MM.1S (cell line): Measurements from ENCODE around the gene KDM4B.

Experiments used
- CTCF ChIP-seq: fragments of 300-600 bp; sonication (generic); IDR thresholded peaks from 2 replicates; pipeline ENCODE4 v1.5.1; 2016; ENCODE audit warnings: antibody characterized with exemption, low read length, mixed read lengths
- EZH2 ChIP-seq: fragments of 300-600 bp; sonication (generic); optimal IDR thresholded peaks from 2 replicates; pipeline ENCODE3; 2017; ENCODE audit warnings: low read depth, mild to moderate bottlenecking, antibody characterized with exemption, low read length, mixed read lengths
- EZH2phosphoT487 ChIP-seq: fragments of 300-600 bp; sonication (generic); IDR thresholded peaks from 2 replicates; pipeline ENCODE4 v1.6.1; 2018; ENCODE audit warnings: antibody characterized with exemption, low read length

GRCh38 chr19:5002143-5002542 lies 33.2 kb downstream of the KDM4B start:
- TF ChIP-seq CTCF (no peak), EZH2 (no peak), EZH2phosphoT487 (no peak)
